Ishikawa (cell line): Measurements from ENCODE around the gene PARP8.

ENCODE experiments used
- FOXM1 ChIP-seq: IDR thresholded peaks from 2 replicates; pipeline ENCODE4 v1.6.1; 2012; ENCODE audit warnings: low read depth, borderline replicate concordance
- TF ChIP-seq, protein P1 (sequence below): IDR thresholded peaks from 2 replicates; pipeline ENCODE4 v1.6.1; 2012

DNA sequence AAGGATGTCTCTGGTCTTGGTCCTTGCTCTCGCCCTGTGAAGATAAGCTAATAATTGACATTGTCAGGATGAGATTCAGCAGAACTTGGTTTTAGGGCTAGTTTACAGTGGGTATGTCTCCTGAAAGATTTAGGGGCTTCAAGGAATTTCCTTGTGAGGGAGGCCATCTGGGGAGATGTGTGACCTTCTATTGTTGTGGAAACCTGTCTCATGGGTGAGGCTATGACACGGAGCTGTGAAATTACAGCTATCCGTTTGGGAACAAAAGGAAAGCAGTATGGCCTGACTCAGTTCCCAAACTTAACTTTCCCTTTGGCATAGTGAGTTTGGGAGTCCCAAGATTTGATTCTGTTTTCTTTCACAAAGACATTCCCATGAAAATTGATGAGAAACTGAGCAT lies 142.0 kb downstream of the PARP8 start:
- TF ChIP-seq, protein P1, sequence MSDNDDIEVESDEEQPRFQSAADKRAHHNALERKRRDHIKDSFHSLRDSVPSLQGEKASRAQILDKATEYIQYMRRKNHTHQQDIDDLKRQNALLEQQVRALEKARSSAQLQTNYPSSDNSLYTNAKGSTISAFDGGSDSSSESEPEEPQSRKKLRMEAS, result no peak
- TF ChIP-seq FOXM1, result no peak
